Measurements from ENCODE around the gene FBXL15. TPM values are rescaled to one million over a fixed set of nuclear protein-coding genes. Genes with fewer than 3 reads are reported as not detected.

FBXL15 gene
- total and polyA plus RNA-seq, 7 donors, result 7.9 to 14.8 (median 10.8) TPM

DNA sequence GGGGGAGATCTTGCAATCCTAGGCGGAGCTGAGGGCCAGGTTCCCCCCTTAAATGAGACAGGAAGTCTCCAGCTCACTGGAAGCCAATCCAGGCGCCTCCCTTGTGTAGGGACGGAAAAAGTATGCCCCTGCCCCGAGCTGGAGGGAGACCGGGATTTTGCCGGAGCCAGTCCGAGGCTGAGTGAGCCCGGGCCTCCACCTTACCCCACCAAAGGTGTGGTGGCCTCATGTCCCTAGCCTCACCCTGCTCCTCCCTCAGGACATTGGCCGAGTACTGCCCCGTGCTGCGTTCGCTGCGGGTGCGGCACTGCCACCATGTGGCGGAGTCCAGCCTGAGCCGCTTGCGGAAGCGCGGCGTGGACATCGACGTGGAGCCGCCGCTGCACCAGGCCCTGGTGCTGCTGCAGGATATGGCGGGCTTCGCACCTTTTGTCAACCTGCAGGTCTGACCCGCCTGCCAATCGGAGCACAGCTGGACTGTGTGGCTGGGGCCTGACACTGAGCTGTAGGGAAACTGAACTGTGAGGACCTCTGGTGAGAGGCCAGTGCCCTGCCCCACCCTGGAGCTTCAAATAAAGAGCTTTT is 2.0 kb downstream of the FBXL15 start:
- DNase-seq (peak; percentile 81 to 91), ATAC-seq (peak; percentile 67 to 72 (median 72))
- TF ChIP-seq, protein P1, sequence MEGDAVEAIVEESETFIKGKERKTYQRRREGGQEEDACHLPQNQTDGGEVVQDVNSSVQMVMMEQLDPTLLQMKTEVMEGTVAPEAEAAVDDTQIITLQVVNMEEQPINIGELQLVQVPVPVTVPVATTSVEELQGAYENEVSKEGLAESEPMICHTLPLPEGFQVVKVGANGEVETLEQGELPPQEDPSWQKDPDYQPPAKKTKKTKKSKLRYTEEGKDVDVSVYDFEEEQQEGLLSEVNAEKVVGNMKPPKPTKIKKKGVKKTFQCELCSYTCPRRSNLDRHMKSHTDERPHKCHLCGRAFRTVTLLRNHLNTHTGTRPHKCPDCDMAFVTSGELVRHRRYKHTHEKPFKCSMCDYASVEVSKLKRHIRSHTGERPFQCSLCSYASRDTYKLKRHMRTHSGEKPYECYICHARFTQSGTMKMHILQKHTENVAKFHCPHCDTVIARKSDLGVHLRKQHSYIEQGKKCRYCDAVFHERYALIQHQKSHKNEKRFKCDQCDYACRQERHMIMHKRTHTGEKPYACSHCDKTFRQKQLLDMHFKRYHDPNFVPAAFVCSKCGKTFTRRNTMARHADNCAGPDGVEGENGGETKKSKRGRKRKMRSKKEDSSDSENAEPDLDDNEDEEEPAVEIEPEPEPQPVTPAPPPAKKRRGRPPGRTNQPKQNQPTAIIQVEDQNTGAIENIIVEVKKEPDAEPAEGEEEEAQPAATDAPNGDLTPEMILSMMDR (IDR thresholded peaks at IDR 0.05), result peak; percentile 77
- Histone ChIP-seq H3K27me3 (ENCODE audit: insufficient read depth in 3 of 3, low read length in 2 of 3) (peaks cover 0 to 7% (median 2%) of the 10 kb centered on the region in 3 donors), H3K4me3 (peak overlapping the region; percentile 98), H3K36me3 (ENCODE audit: insufficient read depth in 1 of 2, low read depth in 1 of 2) (peaks cover 0 to 23% of the 10 kb centered on the region in 2 donors), H3K27ac (peak overlapping the region; percentile 87), H3K4me1 (peaks cover 20% of the 10 kb centered on the region), H3K9me3 (no peaks in the 10 kb centered on the region)
- WGBS, 3 donors, result 3 to 10% (median 5%) methylated on average over 28 of the region's 28 CpGs
- intact Hi-C loops (cut with DNase I), result loop anchor here in 1 of 2 donors (2.0 to 5.0 kb wide), 2 partner anchors 30 to 55 kb away; no protein-coding TSS in a partner anchor

DNA sequence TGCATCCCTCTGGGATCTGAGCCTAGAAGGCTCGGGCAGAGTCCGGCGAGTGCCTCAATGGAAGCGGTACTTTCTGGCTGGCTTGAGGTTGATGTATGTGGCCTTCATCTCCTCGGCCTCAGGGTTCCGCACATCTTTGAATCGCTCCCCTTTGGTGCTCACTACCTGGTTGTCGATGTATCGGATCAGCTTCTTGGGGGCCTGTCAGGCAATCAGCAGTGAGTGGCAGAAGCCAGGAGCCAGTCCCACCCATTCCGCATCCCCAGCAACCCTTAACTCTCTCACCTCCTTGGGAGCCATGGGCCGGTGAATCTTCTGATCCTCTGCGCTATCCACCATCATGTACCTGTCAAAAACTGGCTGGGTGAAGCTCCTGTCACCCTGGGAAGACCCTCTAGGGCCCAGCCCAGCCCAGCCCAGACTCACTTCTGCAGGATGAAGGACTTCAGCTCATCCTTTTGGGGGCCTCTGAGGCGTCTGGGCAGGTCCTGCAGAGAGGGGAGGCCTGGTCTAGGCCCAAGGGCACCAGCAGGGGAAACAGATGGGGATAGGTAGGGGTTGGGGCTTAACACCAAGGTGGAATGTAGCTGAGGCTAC is 2.8 kb downstream of the FBXL15 start:
- Histone ChIP-seq H3K4me1 (peaks cover 20% of the 10 kb centered on the region), H3K36me3 (ENCODE audit: insufficient read depth in 1 of 2, low read depth in 1 of 2) (peaks cover 0 to 23% of the 10 kb centered on the region in 2 donors), H3K9me3 (no peaks in the 10 kb centered on the region), H3K27me3 (ENCODE audit: insufficient read depth in 3 of 3, low read length in 2 of 3) (no peaks in the 10 kb centered on the region), H3K4me3 (peak overlapping the region; percentile 98), H3K27ac (no peak overlapping the region)
- ATAC-seq (no peak), DNase-seq (no peak)
- WGBS, 3 donors, result 86 to 92% (median 87%) methylated on average over 13 of the region's 13 CpGs
- TF ChIP-seq, protein P1 (IDR thresholded peaks at IDR 0.05), result no peak
- intact Hi-C loops (cut with DNase I), result loop anchor here in 1 of 2 donors (2.0 to 5.0 kb wide), 2 partner anchors 31 to 54 kb away; no protein-coding TSS in a partner anchor

DNA sequence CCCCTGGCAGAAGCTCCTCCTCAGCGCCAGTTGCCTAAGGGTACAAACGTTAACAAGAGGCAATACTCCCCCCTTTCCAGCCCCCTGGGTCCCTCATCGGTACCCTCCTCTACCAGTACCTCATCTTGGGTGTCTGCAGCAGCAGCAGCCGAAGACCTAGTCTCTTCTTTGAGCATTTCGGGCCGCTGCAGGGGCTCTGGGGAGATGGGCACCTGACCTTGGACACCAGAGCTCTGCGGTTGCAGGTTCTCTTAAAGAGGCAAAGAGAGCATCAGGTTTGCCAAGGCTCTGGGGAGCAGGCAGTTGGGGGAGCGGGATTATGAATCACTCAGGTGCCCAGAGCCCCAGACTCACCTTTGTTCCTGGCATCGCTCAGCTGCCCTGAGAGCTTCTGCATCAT is 3.5 kb downstream of the FBXL15 start:
- TF ChIP-seq, protein P1 (IDR thresholded peaks at IDR 0.05), result no peak
- intact Hi-C loops (cut with DNase I), result loop anchor here in 1 of 2 donors (5.0 kb wide), 1 partner anchor 53 kb away; no protein-coding TSS in a partner anchor
- Histone ChIP-seq H3K27me3 (ENCODE audit: insufficient read depth in 3 of 3, low read length in 2 of 3) (no peaks in the 10 kb centered on the region), H3K36me3 (ENCODE audit: insufficient read depth in 1 of 2, low read depth in 1 of 2) (peaks cover 0 to 23% of the 10 kb centered on the region in 2 donors), H3K27ac (no peak overlapping the region), H3K9me3 (no peaks in the 10 kb centered on the region), H3K4me3 (no peak overlapping the region), H3K4me1 (peaks cover 20% of the 10 kb centered on the region)
- DNase-seq (no peak), ATAC-seq (no peak)
- WGBS, 3 donors, result 75 to 93% (median 84%) methylated on average over 9 of the region's 9 CpGs

DNA sequence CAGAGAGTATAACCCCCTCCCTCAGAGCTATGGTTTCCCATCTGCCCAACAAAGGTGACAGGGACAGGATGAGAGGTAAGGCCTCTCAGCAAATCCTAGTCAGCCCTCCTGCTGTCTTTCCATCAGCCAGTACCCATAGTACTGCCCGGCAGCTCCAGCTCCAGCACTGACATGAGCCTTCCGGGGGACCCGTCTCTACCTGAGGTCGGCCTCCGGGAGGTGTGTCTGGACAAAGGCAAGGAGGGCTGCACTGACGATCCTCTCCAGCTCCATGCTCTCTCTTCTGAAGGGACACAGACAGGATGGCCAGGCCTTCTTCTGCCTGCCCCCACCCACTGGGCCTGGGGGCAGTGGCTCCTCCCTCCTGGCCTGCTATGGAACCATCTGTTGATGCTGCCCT is 4.3 kb downstream of the FBXL15 start:
- ATAC-seq (no peak), DNase-seq (no peak)
- H3K36me3 ChIP-seq (ENCODE audit: insufficient read depth in 1 of 2, low read depth in 1 of 2), result peaks cover 0 to 23% of the 10 kb centered on the region in 2 donors
- no peaks in the 10 kb centered on the region for H3K27me3 ChIP-seq (ENCODE audit: insufficient read depth in 3 of 3, low read length in 2 of 3)
- WGBS, 3 donors, result 82 to 86% (median 82%) methylated on average over 6 of the region's 6 CpGs
- TF ChIP-seq, protein P1 (IDR thresholded peaks at IDR 0.05), result no peak
- no peaks in the 10 kb centered on the region for H3K9me3 ChIP-seq
- no peak overlapping the region for H3K27ac ChIP-seq
- H3K4me3 ChIP-seq, result no peak overlapping the region
- intact Hi-C loops (cut with DNase I), result loop anchor here in 1 of 2 donors (5.0 kb wide), 1 partner anchor 52 kb away; no protein-coding TSS in a partner anchor
- H3K4me1 ChIP-seq, result peaks cover 17% of the 10 kb centered on the region
